Measurements from ENCODE around the gene AGTPBP1. TPM values are rescaled to one million over a fixed set of nuclear protein-coding genes. Genes with fewer than 3 reads are reported as not detected.
"Not testable (repeated sequence)": the region's sequence is repeated elsewhere in the genome, so short reads cannot be mapped to it uniquely, and the experiment has no call there.

Gene AGTPBP1, protein sequence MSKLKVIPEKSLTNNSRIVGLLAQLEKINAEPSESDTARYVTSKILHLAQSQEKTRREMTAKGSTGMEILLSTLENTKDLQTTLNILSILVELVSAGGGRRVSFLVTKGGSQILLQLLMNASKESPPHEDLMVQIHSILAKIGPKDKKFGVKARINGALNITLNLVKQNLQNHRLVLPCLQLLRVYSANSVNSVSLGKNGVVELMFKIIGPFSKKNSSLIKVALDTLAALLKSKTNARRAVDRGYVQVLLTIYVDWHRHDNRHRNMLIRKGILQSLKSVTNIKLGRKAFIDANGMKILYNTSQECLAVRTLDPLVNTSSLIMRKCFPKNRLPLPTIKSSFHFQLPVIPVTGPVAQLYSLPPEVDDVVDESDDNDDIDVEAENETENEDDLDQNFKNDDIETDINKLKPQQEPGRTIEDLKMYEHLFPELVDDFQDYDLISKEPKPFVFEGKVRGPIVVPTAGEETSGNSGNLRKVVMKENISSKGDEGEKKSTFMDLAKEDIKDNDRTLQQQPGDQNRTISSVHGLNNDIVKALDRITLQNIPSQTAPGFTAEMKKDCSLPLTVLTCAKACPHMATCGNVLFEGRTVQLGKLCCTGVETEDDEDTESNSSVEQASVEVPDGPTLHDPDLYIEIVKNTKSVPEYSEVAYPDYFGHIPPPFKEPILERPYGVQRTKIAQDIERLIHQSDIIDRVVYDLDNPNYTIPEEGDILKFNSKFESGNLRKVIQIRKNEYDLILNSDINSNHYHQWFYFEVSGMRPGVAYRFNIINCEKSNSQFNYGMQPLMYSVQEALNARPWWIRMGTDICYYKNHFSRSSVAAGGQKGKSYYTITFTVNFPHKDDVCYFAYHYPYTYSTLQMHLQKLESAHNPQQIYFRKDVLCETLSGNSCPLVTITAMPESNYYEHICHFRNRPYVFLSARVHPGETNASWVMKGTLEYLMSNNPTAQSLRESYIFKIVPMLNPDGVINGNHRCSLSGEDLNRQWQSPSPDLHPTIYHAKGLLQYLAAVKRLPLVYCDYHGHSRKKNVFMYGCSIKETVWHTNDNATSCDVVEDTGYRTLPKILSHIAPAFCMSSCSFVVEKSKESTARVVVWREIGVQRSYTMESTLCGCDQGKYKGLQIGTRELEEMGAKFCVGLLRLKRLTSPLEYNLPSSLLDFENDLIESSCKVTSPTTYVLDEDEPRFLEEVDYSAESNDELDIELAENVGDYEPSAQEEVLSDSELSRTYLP
- total RNA-seq: 10 to 100 TPM in 6 of 7 donors, 1 to 10 TPM in 1; 8.0 to 17.3 (median 12.8) TPM
- polyA plus RNA-seq: 1 to 10 TPM; 3.7 to 7.6 TPM
- long read RNA-seq, donor 1, full-length matches to known transcripts: 1 of 5 reads
- long read RNA-seq, donor 1, partial matches to known transcripts: 4 of 5 reads
- long read RNA-seq, donor 1, other reads (novel, unspliced or antisense): 0 of 5 reads
- long read RNA-seq, donor 2, full-length matches to known transcripts: 4 of 4 reads
- long read RNA-seq, donor 2, partial matches to known transcripts: 0 of 4 reads
- long read RNA-seq, donor 2, other reads (novel, unspliced or antisense): 0 of 4 reads
- long read RNA-seq, donor 3, full-length matches to known transcripts: 6 of 13 reads
- long read RNA-seq, donor 3, partial matches to known transcripts: 3 of 13 reads
- long read RNA-seq, donor 3, other reads (novel, unspliced or antisense): 4 of 13 reads

DNA sequence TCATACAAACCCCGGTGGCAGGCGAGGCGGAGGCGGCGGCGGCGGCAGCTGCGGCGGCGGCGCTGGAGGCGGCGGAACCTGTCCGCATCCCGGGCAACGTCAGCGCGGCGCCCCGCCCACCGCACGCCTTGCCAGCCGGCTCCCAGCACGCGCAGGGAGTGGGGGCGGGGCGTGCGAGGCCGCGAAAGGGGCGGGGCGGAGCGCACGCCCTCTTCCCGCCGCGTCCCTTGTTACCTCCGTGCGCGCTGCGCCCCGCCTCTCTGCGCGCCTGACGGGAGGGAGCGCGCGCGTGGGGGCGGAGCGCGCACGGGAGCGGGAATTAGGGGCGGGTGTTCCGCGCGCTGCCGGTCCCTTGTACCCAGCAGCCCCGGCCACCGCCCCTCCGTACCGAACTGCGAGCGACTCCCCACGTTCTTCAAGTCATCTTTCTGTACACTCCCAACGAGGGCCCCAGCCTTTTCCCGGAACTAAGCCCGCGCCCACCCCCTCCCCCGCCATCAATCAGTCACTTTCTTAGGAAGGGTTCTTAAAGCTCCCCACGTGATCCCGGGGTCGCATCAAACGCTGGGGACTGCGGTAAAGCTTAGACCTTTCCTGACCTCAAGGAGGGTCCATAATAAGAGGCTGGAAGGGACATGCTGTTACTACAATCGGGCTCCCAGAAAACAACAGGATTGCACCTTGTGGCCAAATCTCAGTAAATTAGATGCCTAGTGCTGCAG is at the start of gene AGTPBP1:
Gene AGTPBP1 (minus strand): TSS at position 80 of the 722 bp plus-strand sequence. CDS start 29,421 bp downstream, outside the sequence.
- 0% methylated on average over 45 to 77 of the region's 77 CpGs for WGBS, 3 donors
- DNase-seq: peak; percentile 90 to 98 (median 96)
- Histone ChIP-seq H3K27me3 (no peaks in the 10 kb centered on the region), H3K4me1 (ENCODE audit: insufficient read depth) (no peaks in the 10 kb centered on the region), H3K27ac (peak within 1 kb of the TSS; percentile 19 to 57), H3K4me3 (peak within 1 kb of the TSS; percentile 76), H3K9me3 (no peaks in the 10 kb centered on the region), H3K36me3 (no peaks in the 10 kb centered on the region)
- no peak for TF ChIP-seq EP300 (IDR thresholded peaks at IDR 0.05)
- peak; percentile 5 for TF ChIP-seq POLR2A (IDR thresholded peaks at IDR 0.05)
- TF ChIP-seq, protein P1, sequence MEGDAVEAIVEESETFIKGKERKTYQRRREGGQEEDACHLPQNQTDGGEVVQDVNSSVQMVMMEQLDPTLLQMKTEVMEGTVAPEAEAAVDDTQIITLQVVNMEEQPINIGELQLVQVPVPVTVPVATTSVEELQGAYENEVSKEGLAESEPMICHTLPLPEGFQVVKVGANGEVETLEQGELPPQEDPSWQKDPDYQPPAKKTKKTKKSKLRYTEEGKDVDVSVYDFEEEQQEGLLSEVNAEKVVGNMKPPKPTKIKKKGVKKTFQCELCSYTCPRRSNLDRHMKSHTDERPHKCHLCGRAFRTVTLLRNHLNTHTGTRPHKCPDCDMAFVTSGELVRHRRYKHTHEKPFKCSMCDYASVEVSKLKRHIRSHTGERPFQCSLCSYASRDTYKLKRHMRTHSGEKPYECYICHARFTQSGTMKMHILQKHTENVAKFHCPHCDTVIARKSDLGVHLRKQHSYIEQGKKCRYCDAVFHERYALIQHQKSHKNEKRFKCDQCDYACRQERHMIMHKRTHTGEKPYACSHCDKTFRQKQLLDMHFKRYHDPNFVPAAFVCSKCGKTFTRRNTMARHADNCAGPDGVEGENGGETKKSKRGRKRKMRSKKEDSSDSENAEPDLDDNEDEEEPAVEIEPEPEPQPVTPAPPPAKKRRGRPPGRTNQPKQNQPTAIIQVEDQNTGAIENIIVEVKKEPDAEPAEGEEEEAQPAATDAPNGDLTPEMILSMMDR (IDR thresholded peaks at IDR 0.05): no peak
- intact Hi-C loops (cut with DNase I): no loop called here

DNA sequence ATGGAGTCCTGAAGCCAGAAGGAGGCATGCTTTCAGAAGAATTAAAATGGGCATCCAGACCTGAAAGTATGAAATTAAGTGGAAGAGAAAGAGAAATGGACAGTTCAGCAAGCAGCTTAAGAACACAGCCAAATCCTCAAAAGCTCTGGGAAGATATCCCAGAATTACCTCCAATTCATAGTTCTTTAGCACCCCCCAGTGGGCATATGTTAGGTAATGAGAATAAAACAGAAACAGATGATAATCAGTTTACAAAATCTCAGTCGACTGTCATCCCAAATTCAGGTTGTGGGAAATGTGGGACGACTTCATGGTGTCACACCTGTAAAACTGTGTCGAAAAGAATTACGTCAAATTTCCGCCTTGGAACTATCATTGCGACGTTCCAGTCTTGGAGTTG is 44.4 kb upstream of the AGTPBP1 start:
- H3K27ac ChIP-seq; H3K4me1 ChIP-seq (ENCODE audit: insufficient read depth); DNase-seq; H3K4me3 ChIP-seq; H3K27me3 ChIP-seq; H3K9me3 ChIP-seq; H3K36me3 ChIP-seq: not testable (repeated sequence)
- 1 to 14% (median 12%) methylated on average over 7 of the region's 7 CpGs for WGBS, 3 donors
- intact Hi-C loops (cut with DNase I): loop anchor here in 1 of 4 donors (10.0 kb wide), 1 partner anchor 91 kb away; no protein-coding TSS in a partner anchor

DNA sequence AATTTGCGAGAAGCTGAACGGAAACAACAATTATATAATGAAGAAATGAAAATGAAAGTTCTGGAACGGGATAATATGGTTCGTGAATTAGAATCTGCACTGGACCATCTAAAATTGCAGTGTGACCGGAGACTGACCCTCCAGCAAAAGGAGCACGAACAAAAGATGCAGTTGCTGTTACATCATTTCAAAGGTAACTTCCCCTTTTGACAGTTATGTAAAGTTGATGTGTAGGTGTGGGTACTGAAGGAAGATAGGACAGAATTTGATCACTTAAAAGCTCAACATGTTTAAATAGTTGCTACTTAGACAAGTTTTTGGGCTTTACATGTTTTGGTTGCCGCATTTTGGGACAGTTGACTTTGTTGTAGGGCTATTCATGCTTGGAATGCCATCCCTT is 32.1 kb upstream of the AGTPBP1 start:
- 88 to 92% (median 90%) methylated on average over 7 of the region's 7 CpGs for WGBS, 3 donors
- H3K9me3 ChIP-seq; DNase-seq; H3K4me1 ChIP-seq (ENCODE audit: insufficient read depth); H3K36me3 ChIP-seq; H3K4me3 ChIP-seq; H3K27ac ChIP-seq; H3K27me3 ChIP-seq; intact Hi-C loops (cut with DNase I): not testable (repeated sequence)

DNA sequence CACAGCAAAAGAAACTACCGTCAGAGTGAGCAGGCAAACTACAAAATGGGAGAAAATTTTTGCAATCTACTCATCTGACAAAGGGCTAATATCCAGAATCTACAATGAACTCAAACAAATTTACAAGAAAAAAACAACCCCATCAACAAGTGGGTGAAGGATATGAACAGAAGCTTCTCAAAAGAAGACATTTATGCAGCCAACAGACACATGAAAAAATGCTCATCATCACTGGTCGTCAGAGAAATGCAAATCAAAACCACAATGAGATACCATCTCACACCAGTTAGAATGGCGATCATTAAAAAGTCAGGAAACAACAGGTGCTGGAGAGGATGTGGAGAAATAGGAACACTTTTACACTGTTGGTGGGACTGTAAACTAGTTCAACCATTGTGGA is 20.0 kb upstream of the AGTPBP1 start:
- 77 to 93% (median 78%) methylated on average over 2 to 3 of the region's 3 CpGs for WGBS, 3 donors
- not testable (repeated sequence) for H3K27ac ChIP-seq; H3K36me3 ChIP-seq; H3K4me3 ChIP-seq; H3K9me3 ChIP-seq; DNase-seq; H3K27me3 ChIP-seq; H3K4me1 ChIP-seq (ENCODE audit: insufficient read depth)
- intact Hi-C loops (cut with DNase I): loop anchor here in 1 of 4 donors (5.0 kb wide), 1 partner anchor 45 kb away; no protein-coding TSS in a partner anchor

DNA sequence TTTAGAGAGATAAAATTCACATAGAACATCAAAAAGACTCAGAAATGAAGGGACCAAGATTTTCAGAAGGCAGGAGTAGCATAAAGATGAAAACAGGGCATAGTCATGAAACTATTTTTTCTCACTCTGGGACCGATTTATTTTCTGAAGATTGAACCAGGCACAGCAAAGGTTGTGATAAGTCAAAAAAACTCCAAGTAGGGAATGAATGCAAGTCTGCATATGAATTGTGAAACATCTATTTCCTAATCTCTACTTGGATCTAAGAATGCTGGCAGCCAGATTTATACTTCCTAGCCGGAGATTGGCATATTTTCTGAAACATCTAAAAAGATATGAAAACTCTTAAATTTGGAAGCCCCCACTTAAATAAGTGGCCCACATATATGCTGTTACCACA is 16.0 kb upstream of the AGTPBP1 start:
- H3K4me1 ChIP-seq (ENCODE audit: insufficient read depth); intact Hi-C loops (cut with DNase I); DNase-seq; H3K4me3 ChIP-seq; H3K36me3 ChIP-seq; H3K27me3 ChIP-seq; H3K27ac ChIP-seq; H3K9me3 ChIP-seq: not testable (repeated sequence)
- WGBS, 3 donors: 82 to 93% (median 91%) methylated on average over 2 of the region's 2 CpGs

DNA sequence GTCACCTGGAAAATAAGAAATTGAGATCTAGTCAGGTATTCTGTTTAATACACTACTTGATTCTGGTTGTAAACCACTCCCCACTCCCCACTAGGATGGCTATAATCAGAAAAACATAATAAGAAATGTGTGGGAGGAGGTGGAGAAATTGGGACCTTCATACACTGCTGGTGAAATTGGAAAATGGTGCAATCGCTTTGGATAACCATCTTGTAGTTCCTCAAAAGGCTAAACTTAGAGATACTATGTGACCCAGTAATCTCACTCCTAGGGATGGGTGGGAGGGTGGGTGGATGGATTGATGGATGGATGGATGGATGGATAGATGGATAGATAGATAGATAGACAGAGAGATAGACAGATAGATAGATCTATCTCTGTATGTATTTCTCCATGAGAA is 14.5 kb upstream of the AGTPBP1 start:
- H3K36me3 ChIP-seq; H3K9me3 ChIP-seq; H3K27ac ChIP-seq; H3K4me1 ChIP-seq (ENCODE audit: insufficient read depth); intact Hi-C loops (cut with DNase I); H3K27me3 ChIP-seq; H3K4me3 ChIP-seq; DNase-seq: not testable (repeated sequence)
- WGBS, 3 donors: 73 to 100% (median 82%) methylated on average over 1 of the region's 1 CpG
